Limb (tissue), 2 donors: ENCODE data around the gene BDH2.

ENCODE experiments used
- DNase-seq, 2 donors: peaks; one replicate each; pipeline ENCODE4 v3.0.0-alpha.2; 2016; ENCODE audit errors: extremely low spot score in 2 of 2

The BDH2 gene

DNA sequence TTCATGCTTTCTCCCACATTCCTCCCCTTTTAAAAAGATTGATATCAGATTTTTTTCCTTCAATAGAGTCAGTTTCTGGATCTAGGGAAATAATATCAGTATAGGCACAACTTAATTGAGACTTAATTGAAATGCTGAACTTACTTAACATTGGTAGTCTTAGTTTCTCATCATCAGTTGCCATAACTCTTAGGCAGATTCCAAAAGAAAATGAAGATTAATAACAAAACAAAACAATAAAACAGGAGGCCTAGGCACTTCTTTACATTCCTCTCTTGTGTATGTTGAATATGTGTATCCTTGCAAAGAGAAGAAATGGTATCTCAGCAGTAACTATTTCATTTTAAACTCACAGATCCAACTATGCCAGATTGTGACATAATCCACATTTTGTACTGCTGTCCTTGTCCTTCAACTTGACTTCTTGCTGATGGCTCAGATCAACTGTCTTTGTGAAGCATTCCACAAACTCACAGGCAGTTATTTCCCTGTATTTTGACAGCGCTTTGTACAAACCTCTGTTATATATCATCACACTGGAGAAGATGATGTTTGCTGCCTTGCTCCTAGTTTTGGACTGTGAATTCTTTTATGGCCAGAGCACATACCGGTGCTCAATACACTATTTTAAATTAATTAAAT lies 14.0 kb downstream of the BDH2 start:
- DNase-seq = no peak

DNA sequence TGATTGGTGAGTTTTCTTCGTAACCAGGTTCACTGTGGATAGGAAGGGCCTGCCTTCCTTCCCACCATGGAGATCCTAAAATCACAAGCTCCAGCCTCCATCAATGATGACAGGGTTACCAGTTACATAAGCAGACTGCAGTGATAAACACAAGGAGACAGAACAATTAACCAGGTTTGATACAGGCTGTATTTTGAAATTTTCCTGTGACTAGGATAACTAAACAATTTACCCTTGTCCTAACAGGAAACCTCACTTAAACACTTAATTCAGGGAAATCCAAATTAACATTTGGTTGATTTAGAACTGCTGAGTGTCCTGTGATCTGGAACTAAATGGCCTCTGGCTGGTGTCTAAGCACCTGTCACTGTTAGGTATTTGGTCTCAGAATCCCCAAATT lies 20.0 kb downstream of the BDH2 start:
- no peak for DNase-seq

DNA sequence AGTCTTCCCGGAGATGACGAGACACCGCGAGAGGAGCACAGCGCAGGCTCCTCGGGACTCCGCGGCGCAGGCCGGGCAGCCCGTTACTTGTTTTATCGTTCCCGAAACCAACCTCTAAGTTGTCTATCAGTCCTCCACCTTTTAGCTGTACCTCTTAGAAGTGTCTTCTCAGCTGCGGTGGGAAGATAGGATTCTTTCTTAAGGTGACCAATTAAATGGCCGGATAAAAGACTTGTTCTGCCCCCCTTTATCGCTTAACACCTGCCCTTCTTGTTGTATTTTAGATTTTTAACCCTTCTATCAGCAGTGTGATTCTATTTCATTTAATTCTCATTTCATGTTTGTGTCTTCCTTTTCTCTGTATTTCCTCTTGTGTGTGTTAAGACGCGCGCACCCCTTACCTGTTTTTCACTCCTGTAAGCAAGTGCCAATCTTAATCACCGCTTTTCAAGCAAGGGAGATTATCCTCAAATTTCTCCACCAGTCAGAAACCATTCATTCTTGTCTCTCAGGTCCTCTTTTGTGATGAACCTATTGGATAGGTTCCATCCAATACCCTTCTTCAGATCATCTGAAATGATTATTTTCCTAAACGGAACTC lies 22.8 kb downstream of the BDH2 start, which contains the start of gene SLC9B2:
TSS of gene SLC9B2 (minus strand) at position 15 of the 601 bp plus-strand sequence. CDS start 9,211 bp downstream, outside the sequence.
- no peak for DNase-seq

DNA sequence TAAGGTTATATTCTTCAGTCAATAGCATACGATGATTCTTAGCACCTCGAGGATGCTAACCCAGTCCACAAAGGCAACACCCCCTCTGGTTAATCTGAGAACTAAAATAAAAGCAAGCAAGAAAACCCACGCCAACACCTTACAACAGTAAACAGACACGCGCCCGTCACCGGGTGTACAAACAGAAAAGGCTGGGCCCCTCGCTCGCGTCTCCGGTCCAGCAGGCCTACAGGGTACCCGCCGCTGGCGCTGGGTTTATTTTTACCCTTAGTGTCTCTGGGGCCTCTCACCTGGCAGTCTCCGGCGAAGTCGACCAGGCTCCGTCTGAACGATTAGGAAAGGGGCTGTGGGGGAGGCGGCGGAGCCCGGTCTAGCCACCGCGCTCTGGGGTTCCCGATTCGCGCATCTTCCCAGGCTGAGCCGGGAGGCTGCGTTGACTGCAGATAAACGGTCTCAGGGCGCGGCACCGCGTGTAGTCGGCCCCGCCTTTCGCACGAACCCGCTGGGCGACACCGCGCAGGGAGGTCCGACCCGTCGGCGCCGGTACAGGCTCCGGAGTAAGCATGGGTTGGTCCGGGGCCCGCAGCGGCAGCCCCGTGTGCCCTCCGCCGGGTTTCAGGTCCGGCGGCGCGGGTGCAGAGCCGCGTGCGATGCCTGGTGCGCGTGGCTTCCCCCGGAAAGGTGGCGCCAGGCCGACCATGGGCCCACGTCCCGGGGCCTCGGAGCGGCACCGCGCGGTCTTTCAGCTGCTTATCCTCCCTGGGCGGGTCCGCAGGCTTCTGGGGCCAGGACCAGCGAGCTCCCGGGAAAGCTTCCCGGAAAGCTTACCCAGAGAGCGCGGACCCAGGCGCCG lies 23.5 kb downstream of the BDH2 start:
- peak; percentile 65 to 84 for DNase-seq

DNA sequence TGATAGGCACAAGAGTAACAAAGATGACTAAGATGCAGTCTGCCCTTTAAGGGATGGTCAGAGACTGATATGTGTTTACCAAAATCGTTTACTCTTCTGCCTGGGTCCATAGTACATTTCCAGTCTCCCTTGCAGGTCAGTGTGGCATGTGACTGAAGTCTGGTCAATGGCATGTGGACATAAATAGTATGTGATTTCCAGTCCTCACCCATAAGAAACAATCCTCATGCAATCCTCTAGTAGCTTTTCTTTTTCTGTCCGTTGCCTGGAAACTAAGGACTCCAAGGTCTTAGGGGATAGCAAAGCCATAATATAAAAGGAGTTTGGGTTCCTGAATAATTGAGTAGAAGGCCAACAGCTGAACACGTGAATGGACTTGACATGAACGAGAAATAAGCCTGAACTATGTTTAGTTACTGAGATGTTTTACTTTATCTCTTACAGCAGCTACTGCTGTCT lies 24.2 kb downstream of the BDH2 start:
- DNase-seq = peak in 1 of 2 donors; percentile 18

DNA sequence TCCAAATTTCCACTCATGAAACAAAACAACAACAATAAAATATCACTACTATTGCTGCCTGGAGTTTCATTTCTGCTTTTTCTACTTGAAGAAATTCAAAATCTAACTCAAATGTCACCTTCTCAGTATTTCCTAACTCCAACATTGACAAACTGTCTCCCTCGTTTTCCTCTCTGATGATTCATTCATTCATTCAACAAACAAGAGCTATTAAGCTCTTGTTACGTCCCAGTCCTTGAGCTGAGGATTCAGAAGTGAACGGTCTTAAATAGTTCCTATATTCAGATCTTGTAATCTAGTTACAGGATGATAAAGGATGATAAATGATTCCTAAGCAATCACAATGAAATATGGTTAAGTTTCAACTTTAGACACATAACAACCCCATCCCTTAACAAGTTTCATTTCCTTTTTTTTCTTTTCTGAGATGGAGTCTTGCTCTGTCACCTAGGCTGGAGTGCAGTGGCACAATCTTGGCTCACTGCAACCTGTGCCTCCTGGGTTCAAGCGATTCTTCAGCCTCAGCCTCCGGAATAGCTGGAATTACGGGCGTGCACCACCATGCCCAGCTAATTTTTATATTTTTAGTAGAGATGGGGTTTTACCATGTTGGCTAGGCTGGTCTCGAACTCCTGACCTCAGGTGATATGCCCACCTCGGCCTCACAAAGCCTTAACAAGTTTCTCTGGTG lies 24.7 kb downstream of the BDH2 start:
- no peak for DNase-seq

DNA sequence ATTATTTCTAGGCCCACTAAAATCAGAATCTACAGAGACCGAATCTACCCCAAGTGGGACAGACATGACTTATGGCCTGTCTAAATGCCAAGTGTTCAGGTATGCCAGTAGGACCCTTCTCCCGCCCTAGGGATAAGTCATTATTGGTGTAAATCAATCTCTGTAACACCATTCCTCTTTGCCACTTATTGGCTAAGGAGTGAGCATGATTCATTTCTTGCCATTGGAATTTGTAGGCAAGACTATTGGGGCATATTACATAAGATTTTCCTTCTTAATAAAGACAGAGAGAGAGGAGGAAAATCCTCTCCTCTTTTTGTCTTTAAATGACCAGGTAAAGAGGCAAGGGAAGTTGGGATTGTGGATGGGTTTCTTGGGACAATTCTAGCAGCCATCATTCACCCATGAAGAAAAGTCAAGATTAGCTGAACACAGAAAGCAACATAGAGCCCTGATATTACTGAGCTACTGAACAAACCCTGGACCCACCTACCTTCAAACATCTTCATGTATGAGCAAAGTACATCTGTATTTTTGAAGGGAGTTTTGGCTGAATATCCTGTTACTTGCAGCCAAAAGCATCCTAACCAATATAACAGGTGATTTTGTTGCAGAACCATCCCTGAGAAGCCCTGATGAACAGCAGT lies 25.7 kb downstream of the BDH2 start:
- no peak for DNase-seq

DNA sequence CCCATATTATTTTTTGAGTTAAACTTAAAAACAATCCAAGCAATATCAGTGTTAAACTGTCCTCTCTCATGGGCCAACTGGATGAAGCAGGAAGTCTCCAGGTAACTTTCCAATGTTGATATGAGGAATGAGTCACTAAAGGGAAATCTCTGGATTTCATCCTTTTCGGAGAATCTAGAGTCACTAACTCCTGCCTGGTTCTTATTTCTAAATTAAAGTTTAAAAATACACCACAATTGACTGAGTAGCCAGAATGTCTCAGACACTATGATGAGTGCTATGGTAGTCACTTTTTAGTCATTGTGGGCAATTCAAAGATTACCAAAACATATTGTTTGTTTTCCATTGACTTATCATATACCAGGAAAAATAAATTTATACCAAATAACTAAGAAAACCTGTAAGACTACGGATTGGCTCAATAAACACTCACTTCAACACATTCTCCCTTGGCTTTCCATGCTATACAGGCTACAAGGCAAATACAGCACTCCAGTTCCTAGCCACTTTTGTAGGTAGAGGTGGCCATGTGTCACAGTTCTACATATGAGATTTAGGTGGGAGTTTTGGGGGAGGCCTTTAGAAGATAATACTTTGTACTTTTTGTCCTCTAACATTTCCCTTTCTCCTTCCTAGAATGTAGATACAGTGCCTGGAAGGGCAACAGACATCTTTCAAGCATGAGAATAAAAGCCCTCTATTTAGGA lies 31.6 kb downstream of the BDH2 start:
- no peak for DNase-seq

DNA sequence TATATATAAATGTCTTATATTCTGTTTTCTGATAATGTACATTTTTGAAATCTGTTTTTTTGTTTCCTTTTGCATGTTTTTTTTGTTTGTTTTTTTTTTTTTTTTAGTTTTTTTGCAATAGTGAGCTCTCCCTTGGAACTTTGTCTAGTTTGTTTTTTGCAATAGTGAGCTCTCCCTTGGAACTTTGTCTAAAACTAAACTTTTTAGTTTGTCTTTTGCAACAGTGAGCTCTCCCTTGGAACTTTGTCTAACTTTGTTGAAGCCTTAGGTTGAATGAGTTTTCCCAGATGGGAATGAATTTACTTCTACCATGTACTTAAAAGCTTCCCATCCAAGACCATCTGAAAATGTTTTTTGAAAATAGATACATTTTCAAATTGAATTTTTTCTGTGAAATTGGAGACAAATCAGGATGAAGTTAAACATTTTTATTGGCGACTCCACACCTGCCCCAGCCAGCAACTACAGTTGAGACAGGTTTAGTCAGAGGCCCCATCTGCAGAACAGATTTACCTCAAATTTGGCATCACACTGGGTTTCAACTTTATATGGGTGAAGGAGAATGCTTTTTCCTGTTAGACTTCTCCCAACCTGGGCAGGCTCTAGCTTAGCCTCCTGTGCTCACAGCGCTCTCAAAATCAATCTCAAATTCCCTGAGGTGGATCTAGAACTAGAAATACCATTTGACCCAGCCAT lies 39.0 kb downstream of the BDH2 start:
- no peak for DNase-seq

DNA sequence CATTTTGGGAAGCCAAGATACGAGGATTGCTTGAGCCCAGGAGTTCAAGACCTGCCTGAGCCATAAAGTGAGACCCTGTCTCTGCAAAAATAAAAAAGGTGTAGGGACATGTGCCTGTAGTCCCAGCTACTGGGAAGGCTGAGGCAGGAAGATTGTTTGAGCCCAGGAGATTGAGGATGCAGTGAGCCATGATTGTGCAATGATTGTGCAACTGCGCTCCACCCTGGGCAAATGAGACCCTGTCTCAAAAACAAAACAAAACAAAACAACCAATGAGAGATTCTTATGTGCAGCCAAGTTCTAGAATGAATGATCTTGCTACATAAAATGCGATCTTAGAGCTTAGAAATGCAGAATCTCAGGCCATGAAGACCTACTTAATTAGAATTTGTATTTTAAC lies 45.6 kb downstream of the BDH2 start:
- no peak for DNase-seq

DNA sequence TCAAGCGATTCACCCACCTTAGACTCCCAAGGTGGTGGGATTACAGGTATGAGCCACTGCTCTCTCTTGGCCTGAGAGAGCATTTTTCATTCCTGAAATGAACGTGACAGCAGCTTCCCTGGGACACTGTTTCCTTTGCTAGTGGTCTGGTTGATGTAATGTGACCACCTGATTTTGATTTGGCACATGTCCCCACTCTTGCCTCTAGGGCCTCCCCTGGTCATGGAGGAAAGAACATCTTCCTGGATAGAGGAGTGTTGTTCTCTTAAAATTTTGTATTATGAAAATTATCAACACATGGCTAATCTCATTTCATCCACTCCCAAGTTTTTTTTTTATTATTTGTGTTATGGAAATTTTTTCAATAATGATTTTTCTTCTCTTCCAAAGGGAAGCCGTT lies 46.9 kb downstream of the BDH2 start:
- no peak for DNase-seq

DNA sequence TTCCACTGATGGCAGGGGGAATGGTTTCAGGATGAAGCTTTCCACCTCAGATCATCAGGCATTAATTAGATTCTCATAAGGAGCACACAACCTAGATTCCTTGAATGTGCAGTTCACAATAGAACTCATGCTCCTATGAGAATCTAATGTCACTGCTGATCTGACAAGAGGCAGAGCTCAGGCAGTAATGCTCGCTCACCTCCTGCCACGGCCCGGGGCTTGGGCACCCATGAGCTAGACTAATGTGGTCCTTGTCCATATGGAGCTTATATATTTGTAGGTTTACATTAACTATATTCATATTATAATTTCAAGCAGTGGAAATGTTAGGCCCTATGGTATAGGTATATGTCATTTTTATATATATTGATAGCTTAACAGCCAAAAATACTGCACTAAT lies 47.5 kb downstream of the BDH2 start:
- no peak for DNase-seq

DNA sequence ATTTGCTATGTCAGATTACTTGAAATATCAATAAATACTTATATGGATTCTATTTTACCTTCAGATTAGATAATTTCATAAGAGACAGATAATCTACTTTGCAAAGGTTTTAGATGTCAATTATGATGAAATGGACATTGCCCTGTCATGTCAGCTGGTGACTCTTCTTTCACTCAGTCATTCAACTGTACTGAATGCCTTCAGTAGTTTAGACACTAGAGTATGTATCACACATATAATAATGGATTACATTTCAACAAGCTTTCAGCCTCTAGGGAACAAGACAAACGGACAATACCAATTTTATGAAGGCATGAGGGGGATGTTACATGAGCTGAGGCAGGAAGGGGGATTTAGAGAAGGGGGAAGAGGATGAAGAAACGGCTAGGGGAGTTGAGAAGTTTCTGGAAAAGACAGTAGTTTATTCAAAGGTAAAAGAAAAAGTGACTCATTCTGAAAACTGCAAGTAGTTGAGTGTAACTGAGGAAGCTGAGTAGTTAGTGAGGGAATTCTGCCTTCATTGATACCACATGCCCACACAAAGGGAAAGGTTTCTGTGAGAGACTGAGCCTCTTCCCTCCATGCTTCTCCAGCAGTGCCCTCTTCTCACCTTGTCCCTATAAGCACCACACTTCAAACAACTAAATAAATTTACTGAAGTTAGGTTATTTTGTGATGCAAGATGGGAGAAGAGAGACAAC lies 48.7 kb downstream of the BDH2 start:
- DNase-seq = no peak

DNA sequence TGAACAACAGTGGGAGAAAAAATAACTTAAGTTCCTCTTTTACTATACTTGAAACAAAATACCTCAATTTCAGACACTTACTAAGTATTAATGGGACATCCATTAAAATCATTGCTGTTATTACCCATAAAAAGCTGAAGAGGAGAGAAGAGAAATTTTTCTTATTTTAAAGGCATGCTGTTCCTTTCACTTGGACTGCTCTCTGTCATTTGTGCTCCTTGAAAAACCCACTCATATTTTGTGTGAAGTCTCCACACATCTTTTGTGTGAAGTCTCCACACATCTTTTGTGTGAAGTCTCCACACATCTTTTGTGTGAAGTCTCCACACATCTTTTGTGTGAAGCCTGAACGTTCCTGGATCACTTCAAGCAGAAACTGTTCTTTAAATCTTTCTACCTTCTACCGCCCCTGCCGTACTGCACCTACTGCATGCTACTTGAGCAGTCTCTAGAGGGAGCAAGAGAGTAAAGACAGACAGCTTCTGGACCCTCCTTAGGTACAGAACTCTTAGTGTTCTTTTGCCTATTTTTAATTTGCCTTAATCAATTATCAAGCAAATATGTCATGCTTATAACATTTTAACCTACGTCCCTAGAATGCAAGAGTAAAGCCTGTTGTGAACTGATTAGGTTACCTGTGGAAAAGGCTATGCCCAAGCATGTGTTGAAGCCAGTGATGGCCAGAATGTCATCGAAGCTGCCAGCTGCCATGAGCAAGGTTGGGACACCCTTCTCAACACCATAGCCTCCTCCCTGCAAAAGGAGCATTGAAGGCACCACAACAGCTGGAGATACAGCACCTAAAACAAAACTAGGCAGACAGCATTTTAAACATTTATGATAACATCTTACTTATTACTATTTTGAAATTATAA lies 53.0 kb downstream of the BDH2 start:
- peak in 1 of 2 donors; percentile 6 for DNase-seq

DNA sequence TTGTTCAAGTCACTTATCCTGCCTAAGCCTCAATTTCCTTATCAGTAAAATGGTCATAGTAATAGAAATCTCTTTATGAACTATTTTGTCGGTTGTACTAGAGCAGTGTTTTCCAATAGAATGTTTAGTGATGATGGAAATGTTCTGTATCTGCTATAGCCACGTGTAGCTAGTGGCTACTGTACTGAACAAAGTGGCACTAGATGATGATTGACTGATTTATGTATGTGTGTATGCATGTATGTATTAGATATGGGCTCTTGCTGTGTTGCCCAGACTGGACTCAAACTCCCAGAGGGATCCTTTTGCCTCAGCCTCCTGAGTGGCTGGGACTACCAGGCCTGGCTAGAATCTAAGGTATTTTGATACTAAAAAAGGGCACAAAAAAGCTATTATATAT lies 55.5 kb downstream of the BDH2 start:
- DNase-seq = no peak

DNA sequence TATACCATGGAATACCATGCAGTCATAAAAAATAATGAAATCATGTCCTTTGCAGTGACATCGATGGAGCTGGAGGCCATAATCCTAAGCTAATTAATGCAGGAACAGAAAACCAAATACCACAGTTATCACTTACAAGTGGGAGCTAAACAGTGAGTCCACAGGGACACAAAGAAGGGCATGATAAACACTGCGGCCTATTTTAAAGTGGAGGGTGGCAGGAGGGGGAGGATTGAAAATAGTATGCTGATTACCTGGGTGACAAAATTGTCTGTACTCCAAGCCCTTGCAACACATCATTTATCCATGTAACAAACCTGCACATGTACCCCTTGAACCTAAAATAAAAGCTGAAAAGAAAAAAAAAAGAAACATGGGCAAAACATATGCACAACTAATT lies 63.5 kb downstream of the BDH2 start:
- no peak for DNase-seq

DNA sequence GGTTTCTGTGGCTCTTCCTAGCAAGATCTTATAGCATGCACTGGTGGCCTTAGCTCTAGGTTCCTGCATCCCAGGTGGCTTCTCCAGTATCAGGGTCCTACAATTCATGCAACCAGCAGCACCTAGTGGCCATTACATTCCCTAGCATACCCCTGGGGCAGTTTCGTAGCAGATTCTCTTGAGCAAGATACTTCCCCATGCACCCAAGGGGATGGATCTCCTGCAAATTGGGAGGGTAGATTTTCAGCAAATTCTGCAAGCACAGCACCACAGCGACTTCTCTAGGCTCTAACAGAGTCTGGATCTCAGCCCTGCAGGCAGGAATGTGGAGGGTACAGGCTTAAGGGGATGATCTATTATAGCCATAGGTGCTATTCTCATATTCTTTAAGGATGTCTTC lies 67.1 kb downstream of the BDH2 start:
- DNase-seq = no peak

DNA sequence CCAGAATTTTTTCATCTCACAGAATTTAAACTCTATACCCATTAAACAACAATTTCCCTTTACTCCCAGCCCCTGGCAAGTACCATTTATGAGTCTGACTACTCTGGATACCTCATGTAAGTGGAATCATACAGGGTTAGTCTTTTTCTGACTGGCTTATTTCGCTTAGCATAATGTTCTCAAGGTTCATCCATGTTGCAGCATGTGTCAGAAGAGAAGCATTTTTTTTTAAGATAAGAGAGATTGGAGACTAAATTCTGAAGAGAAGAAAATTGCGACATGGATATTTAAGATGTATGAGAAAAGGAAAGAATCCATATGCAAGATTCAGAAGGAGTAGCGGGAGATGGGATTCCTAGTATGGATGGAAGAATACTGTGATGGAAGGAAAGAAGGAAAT lies 68.8 kb downstream of the BDH2 start:
- DNase-seq = no peak

DNA sequence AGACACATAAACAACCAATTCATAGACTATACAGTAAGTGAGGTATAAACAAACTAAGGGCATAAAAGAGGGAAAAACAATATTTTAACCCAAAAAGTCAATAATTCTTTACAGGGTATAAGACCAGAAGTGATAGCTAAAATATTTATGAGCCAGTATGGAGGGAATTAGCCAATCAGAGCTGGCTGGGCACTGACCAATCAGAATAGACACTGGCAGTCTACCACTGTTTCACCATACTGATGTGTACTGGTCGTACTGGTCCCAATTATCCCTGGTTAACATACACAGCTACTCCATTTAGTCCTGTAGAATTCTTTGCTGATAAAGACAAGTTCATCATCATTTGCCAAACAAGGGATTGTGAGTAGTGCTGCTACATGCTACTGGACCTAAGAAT lies 70.3 kb downstream of the BDH2 start:
- DNase-seq = no peak
